Measurements from ENCODE around the gene GREB1.

The GREB1 gene

DNA sequence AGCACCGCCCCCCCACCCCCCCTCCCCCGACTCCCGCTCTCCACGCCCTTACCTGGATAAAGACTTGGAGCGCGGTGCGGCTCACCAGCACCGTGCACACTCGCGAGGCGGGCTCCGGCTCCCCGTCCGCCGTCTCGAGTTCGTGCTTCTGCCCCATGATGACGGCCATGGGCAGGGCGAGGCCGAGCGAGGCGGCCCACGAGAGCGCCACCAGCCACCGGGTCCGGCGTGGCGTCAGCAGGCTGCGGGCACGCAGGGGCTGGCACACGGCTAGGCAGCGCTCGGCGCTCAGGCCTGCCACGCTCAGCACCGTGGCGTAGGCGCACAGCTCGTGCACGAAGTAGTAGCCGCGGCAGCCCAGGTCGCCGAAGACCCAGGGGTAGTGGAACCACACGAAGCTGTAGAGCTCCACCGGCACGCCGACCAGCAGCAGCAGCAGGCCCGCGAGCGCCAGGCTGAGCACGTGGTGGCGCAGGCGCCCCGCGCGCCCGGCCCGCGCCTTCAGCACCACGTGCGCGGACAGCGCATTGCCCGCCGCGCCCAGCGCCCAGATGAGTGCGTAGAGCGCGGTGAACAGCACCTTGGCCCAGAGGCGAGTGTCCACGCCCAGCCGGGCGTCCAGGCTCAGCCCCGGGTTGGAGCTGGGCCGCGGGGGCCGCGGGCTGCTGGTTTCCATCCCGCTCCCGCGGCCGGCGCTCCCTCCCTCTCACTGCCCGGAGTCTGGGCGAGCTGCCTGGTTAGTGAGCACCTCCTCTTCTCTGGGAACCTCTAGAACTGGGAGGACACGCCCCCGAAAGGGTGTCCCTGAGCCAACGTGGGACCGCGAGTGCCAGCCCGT is 135.8 kb downstream of the GREB1 start, which contains the start of gene NTSR2:
TSS of gene NTSR2 (minus strand) at position 742 of the 838 bp plus-strand sequence. CDS start at position 676, 66 bp downstream.
- Histone ChIP-seq H3K4me3 (ENCODE audit: low read depth, low read length) (no peak within 1 kb of the TSS), H2BK5ac (ENCODE audit: low read depth, low read length, poor library complexity) (no peak within 1 kb of the TSS), H2BK12ac (ENCODE audit: low read length) (no peak within 1 kb of the TSS), H3K4me1 (ENCODE audit: control insufficient read depth in 1 of 2, insufficient read depth in 2 of 2, low read length in 2 of 2) (peaks cover 2% of the 10 kb centered on the region in 2 experiments), H3K36me3 (ENCODE audit: control insufficient read depth in 1 of 2, insufficient read depth in 2 of 2, low read length in 2 of 2) (no peaks in the 10 kb centered on the region), H3K14ac (ENCODE audit: low read length) (no peak within 1 kb of the TSS), H4K91ac (ENCODE audit: low read depth, low read length) (no peak within 1 kb of the TSS), H3K9ac (ENCODE audit: low read length) (no peak within 1 kb of the TSS), H2AFZ (ENCODE audit: insufficient read depth, low read length, poor library complexity) (no peak within 1 kb of the TSS), H3K27me3 (ENCODE audit: insufficient read depth, low read length) (peaks cover 4% of the 10 kb centered on the region), H3K9me3 (ENCODE audit: insufficient read depth, low read depth, low read length) (peaks cover 6% of the 10 kb centered on the region), H3K27ac (ENCODE audit: low read depth, low read length) (no peak within 1 kb of the TSS), H2BK120ac (ENCODE audit: insufficient read depth, low read length, poor library complexity) (no peak within 1 kb of the TSS), H3K23ac (ENCODE audit: low read length) (no peak within 1 kb of the TSS), H3K4ac (ENCODE audit: low read depth, low read length) (no peak within 1 kb of the TSS), H3K79me2 (ENCODE audit: control insufficient read depth, insufficient read depth, low read length, poor library complexity) (no peaks in the 10 kb centered on the region), H2AK5ac (ENCODE audit: low read length) (no peak within 1 kb of the TSS), H4K12ac (ENCODE audit: low read depth, low read length) (no peak within 1 kb of the TSS), H3K18ac (ENCODE audit: low read length) (no peak within 1 kb of the TSS), H4K8ac (ENCODE audit: low read depth, low read length) (no peak within 1 kb of the TSS), H3K4me2 (ENCODE audit: low read length) (peak within 1 kb of the TSS; percentile 10), H3K79me1 (ENCODE audit: low read length) (no peaks in the 10 kb centered on the region)
- peak; percentile 42 to 71 for DNase-seq
- WGBS (ENCODE audit: extremely low coverage, insufficient coverage, insufficient read length): no CpG with 5 or more reads among the region's 93 CpGs

- Histone ChIP-seq H3K27me3 (ENCODE audit: insufficient read depth, low read length) (peaks cover 4% of the 10 kb centered on the region), H4K8ac (ENCODE audit: low read depth, low read length) (no peak overlapping the region), H4K12ac (ENCODE audit: low read depth, low read length) (no peak overlapping the region), H3K36me3 (ENCODE audit: control insufficient read depth in 1 of 2, insufficient read depth in 2 of 2, low read length in 2 of 2) (no peaks in the 10 kb centered on the region), H3K4me3 (ENCODE audit: low read depth, low read length) (no peak overlapping the region), H3K9ac (ENCODE audit: low read length) (no peak overlapping the region), H2AK5ac (ENCODE audit: low read length) (no peak overlapping the region), H4K91ac (ENCODE audit: low read depth, low read length) (no peak overlapping the region), H3K27ac (ENCODE audit: low read depth, low read length) (no peak overlapping the region), H3K23ac (ENCODE audit: low read length) (no peak overlapping the region), H3K79me1 (ENCODE audit: low read length) (no peaks in the 10 kb centered on the region), H2BK5ac (ENCODE audit: low read depth, low read length, poor library complexity) (no peak overlapping the region), H3K79me2 (ENCODE audit: control insufficient read depth, insufficient read depth, low read length, poor library complexity) (no peaks in the 10 kb centered on the region), H3K4ac (ENCODE audit: low read depth, low read length) (no peak overlapping the region), H3K4me2 (ENCODE audit: low read length) (no peak overlapping the region), H3K9me3 (ENCODE audit: insufficient read depth, low read depth, low read length) (peaks cover 8% of the 10 kb centered on the region), H2AFZ (ENCODE audit: insufficient read depth, low read length, poor library complexity) (no peak overlapping the region), H3K14ac (ENCODE audit: low read length) (no peak overlapping the region), H3K18ac (ENCODE audit: low read length) (no peak overlapping the region), H3K4me1 (ENCODE audit: control insufficient read depth in 1 of 2, insufficient read depth in 2 of 2, low read length in 2 of 2) (peaks cover 2% of the 10 kb centered on the region in 2 experiments), H2BK120ac (ENCODE audit: insufficient read depth, low read length, poor library complexity) (no peak overlapping the region), H2BK12ac (ENCODE audit: low read length) (no peak overlapping the region)
- WGBS (ENCODE audit: extremely low coverage, insufficient coverage, insufficient read length): no CpG with 5 or more reads among the region's 3 CpGs
- no peak for DNase-seq
These were observed 138.6 kb downstream of the GREB1 start for GRCh38 chr2:11672407-11672806.

DNA sequence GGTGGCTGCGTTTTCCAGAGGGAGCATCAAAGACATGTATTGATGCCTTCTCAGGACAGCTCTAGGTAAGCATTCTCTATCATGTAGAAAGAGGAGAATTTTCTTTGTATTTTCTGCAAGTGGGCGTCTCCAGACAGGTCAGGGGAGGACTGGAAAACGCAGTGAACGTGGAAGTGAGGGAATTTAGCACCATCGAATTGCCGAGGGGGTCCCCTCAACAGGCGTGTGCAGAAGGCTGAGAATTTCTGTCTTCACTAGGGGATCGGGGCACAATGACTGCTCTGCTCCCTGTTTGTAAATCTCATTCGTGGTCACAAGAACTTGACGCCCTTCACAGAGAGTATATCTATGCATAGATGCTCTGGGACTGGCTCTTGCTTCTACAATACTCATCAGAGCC is 141.1 kb downstream of the GREB1 start:
- no peak overlapping the region for H3K4me2 ChIP-seq (ENCODE audit: low read length)
- H2BK12ac ChIP-seq (ENCODE audit: low read length): no peak overlapping the region
- peaks cover 1 to 4% of the 10 kb centered on the region in 2 experiments for H3K4me1 ChIP-seq (ENCODE audit: control insufficient read depth in 1 of 2, insufficient read depth in 2 of 2, low read length in 2 of 2)
- H3K27me3 ChIP-seq (ENCODE audit: insufficient read depth, low read length): peaks cover 4% of the 10 kb centered on the region
- no peak overlapping the region for H2AFZ ChIP-seq (ENCODE audit: insufficient read depth, low read length, poor library complexity)
- no peak overlapping the region for H3K4ac ChIP-seq (ENCODE audit: low read depth, low read length)
- H3K18ac ChIP-seq (ENCODE audit: low read length): no peak overlapping the region
- H3K79me1 ChIP-seq (ENCODE audit: low read length): no peaks in the 10 kb centered on the region
- WGBS (ENCODE audit: extremely low coverage, insufficient coverage, insufficient read length): no CpG with 5 or more reads among the region's 10 CpGs
- no peaks in the 10 kb centered on the region for H3K79me2 ChIP-seq (ENCODE audit: control insufficient read depth, insufficient read depth, low read length, poor library complexity)
- H2AK5ac ChIP-seq (ENCODE audit: low read length): no peak overlapping the region
- no peaks in the 10 kb centered on the region for H3K36me3 ChIP-seq (ENCODE audit: control insufficient read depth in 1 of 2, insufficient read depth in 2 of 2, low read length in 2 of 2)
- no peak overlapping the region for H4K12ac ChIP-seq (ENCODE audit: low read depth, low read length)
- no peak for DNase-seq
- no peak overlapping the region for H3K9ac ChIP-seq (ENCODE audit: low read length)
- no peak overlapping the region for H2BK5ac ChIP-seq (ENCODE audit: low read depth, low read length, poor library complexity)
- no peak overlapping the region for H3K4me3 ChIP-seq (ENCODE audit: low read depth, low read length)
- no peak overlapping the region for H2BK120ac ChIP-seq (ENCODE audit: insufficient read depth, low read length, poor library complexity)
- no peak overlapping the region for H4K91ac ChIP-seq (ENCODE audit: low read depth, low read length)
- H3K9me3 ChIP-seq (ENCODE audit: insufficient read depth, low read depth, low read length): peaks cover 3% of the 10 kb centered on the region
- H3K23ac ChIP-seq (ENCODE audit: low read length): no peak overlapping the region
- H3K14ac ChIP-seq (ENCODE audit: low read length): no peak overlapping the region
- H3K27ac ChIP-seq (ENCODE audit: low read depth, low read length): no peak overlapping the region
- no peak overlapping the region for H4K8ac ChIP-seq (ENCODE audit: low read depth, low read length)

DNA sequence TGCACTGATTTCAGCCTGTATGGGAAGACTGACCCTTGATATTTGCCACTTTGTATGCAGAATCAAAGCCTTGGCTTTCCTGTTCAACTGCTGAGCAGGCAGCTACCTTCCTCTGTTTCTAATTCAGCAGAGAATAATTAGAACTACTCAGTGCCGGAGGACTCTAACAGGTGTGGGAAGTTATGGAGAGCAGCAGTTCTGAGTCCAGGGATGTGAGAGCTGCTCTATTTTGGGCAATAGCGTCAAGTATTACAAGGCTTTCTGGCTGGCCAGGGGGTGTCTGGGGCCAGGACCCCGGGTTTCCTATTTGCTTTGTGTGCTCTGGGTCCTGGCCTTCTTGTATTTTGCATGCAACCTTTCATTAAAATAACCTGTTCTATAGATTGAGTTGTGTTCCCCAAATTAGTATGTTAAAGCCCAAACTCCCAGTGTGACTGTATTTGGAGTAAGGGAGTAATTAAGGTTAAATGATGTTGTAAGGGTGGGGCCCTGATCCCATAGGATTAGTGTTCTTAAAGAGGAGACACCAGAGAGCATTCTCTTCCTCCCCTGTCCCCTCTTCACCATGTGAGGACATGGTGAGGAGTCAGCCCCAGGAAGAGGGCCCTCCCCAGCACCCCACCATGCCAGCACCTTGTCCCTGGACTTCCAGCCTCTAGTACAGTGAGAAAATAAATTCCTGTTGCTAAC is 141.7 kb downstream of the GREB1 start:
- Histone ChIP-seq H3K14ac (ENCODE audit: low read length) (no peak overlapping the region), H3K27me3 (ENCODE audit: insufficient read depth, low read length) (no peaks in the 10 kb centered on the region), H3K9me3 (ENCODE audit: insufficient read depth, low read depth, low read length) (peaks cover 3% of the 10 kb centered on the region), H2BK120ac (ENCODE audit: insufficient read depth, low read length, poor library complexity) (no peak overlapping the region), H3K4me1 (ENCODE audit: control insufficient read depth in 1 of 2, insufficient read depth in 2 of 2, low read length in 2 of 2) (peaks cover 0 to 3% of the 10 kb centered on the region in 2 experiments), H3K79me2 (ENCODE audit: control insufficient read depth, insufficient read depth, low read length, poor library complexity) (no peaks in the 10 kb centered on the region), H2BK12ac (ENCODE audit: low read length) (no peak overlapping the region), H3K4me3 (ENCODE audit: low read depth, low read length) (no peak overlapping the region), H3K79me1 (ENCODE audit: low read length) (no peaks in the 10 kb centered on the region), H2AK5ac (ENCODE audit: low read length) (no peak overlapping the region), H3K4ac (ENCODE audit: low read depth, low read length) (no peak overlapping the region), H4K8ac (ENCODE audit: low read depth, low read length) (no peak overlapping the region), H4K12ac (ENCODE audit: low read depth, low read length) (no peak overlapping the region), H3K23ac (ENCODE audit: low read length) (no peak overlapping the region), H4K91ac (ENCODE audit: low read depth, low read length) (no peak overlapping the region), H3K27ac (ENCODE audit: low read depth, low read length) (no peak overlapping the region), H3K18ac (ENCODE audit: low read length) (no peak overlapping the region), H2AFZ (ENCODE audit: insufficient read depth, low read length, poor library complexity) (no peak overlapping the region), H3K36me3 (ENCODE audit: control insufficient read depth in 1 of 2, insufficient read depth in 2 of 2, low read length in 2 of 2) (no peaks in the 10 kb centered on the region), H3K9ac (ENCODE audit: low read length) (no peak overlapping the region), H2BK5ac (ENCODE audit: low read depth, low read length, poor library complexity) (no peak overlapping the region), H3K4me2 (ENCODE audit: low read length) (no peak overlapping the region)
- no peak for DNase-seq
- no CpG with 5 or more reads among the region's 3 CpGs for WGBS (ENCODE audit: extremely low coverage, insufficient coverage, insufficient read length)

Measured in trophoblast cell (in vitro differentiated cells and primary cell).